Left cardiac atrium (tissue), 4 donors: ENCODE data around the gene GSK3B. TPM values are rescaled to one million over a fixed set of nuclear protein-coding genes. Genes with fewer than 3 reads are reported as not detected.
A peak's percentile ranks its signal among the peaks of the same experiment; 100 is the strongest.

Experiments
- ATAC-seq, 2 donors: fragments of 200-7000 bp; cut with Tn5 transposase; one replicate each; pipeline ENCODE4 v1.9.1; 2020; ENCODE audit warnings: mild to moderate bottlenecking in 2 of 2, moderate library complexity in 2 of 2
- DNase-seq: peaks from one replicate; pipeline ENCODE4 v3.0.0-alpha.2; 2020
- intact Hi-C, 2 donors: fragments of 100-400 bp; cut with DNase I; formaldehyde crosslinking; loops; one replicate each; pipeline versions ENCODE4 v1.14.1 to v1.15.1; 2022 to 2023
- long read RNA-seq: library from polyadenylated mRNA; unstranded; transcript quantifications from one replicate; pipeline ENCODE4 v2.0.0, GENCODE V29; 2021
- total RNA-seq, 2 donors: library from RNA; stranded (reverse); fragmentation: NEBNext Ultra II Directional; extraction: Animal tissue kit (Norgen Biotek cat#: 25700); gene quantifications; one replicate each; pipeline ENCODE4 v1.2.1, GENCODE V29; 2021
- donor health status: DM: no; HTN: yes; CAD: no.
- donor health status: DM: no; HTN: yes; CAD: no; lungs with severe emphysema.
- donor health status: DM: yes; HTN: yes; CAD: no.
- donor health status: Dilated cardiomyopathy.

GSK3B gene
- 10 to 100 TPM; 37.0 to 39.1 TPM for total RNA-seq
- long read RNA-seq, full-length matches to known transcripts: 2 of 2 reads
- long read RNA-seq, partial matches to known transcripts: 0 of 2 reads
- long read RNA-seq, other reads (novel, unspliced or antisense): 0 of 2 reads

DNA sequence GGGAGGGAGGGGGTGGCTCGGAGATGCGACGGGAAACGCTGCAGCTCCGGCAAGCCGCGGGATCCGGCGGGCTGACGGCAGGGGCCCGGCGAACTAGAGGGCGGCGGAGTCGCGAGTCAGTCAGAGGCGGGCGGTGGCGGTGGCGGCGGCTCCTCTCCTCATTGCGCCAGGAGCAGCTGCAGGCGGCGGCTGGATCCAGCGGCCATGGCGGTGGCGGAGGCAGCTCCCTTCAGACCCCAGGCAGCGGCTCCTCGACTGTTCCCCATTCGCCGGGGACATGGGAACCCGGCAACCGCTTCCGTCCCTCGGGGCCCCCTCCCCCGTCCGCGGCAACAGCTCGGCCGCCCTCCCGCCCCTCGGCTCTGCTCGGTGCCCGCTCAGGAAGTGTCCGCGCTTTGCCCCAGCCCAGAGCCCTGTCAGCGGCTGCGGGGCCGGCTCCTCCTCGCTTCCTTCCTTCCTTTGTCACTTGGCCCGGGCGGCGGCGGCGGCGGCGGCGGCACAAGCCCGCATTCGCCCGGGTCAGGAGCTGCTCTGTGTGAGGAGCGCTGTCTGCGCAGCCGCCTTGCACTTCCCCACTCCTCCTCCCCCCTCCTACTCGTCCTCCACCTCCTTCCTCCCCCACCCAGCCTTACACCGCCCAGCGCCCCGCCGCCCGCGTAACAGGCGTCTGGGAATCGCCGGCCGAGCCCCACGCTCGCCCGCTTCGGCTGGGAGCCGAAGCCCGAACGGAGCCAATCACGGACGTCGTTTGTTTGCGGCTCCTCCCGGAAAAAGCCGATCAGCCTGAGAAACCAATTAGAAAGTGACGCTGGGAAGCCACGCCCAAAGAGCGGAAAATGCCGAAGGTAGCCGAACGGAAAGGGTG is at the start of gene GSK3B:
GSK3B (minus strand) TSS at position 537 of the 865 bp plus-strand sequence. CDS start 1,013 bp downstream, outside the sequence.
- ATAC-seq (peak; percentile 84 to 91), DNase-seq (peak; percentile 99)
- intact Hi-C loops: loop anchor here (5.0 to 10.0 kb wide), 2 partner anchors 199 to 202 kb away; no protein-coding TSS in a partner anchor

DNA sequence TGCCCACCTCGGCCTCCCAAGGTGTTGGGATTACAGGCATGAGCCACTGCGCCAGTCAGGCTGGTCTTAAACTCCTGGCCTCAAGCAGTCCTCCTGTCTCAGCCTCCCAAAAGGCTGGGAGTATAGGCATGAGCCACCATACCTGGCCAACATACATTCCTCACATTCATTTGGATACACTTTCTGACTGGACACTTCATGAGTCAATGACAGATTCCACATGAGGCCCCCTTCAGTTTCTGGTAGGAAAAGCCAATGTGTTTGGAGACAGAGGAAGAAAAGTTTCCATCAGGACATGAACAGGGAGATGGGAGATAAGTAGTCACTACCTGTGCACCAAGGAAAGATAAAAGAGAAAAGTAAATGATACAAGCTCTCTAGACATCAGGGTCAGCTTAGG is 49.4 kb upstream of the GSK3B start:
- intact Hi-C loops: no loop called here
- ATAC-seq: no peak
- DNase-seq: no peak

DNA sequence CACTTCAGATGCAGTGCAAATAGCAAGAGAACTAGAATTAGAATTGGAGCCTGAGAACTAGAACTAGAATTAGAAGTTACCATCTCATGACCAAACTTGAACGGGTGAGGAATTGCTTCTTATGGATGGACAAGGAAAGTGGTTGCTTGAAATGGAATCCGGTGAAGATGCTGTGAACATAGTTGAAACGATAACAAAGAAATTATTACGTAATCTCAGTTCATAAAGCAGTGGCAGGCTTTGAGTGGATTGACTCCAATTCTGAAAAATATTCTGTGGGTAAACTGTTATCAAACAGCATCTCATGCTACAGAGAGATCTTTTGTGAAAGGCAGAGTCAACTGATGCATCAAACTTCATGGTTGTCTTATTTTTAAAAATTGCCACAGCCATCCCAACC is 48.0 kb upstream of the GSK3B start:
- no peak for DNase-seq
- intact Hi-C loops: no loop called here

DNA sequence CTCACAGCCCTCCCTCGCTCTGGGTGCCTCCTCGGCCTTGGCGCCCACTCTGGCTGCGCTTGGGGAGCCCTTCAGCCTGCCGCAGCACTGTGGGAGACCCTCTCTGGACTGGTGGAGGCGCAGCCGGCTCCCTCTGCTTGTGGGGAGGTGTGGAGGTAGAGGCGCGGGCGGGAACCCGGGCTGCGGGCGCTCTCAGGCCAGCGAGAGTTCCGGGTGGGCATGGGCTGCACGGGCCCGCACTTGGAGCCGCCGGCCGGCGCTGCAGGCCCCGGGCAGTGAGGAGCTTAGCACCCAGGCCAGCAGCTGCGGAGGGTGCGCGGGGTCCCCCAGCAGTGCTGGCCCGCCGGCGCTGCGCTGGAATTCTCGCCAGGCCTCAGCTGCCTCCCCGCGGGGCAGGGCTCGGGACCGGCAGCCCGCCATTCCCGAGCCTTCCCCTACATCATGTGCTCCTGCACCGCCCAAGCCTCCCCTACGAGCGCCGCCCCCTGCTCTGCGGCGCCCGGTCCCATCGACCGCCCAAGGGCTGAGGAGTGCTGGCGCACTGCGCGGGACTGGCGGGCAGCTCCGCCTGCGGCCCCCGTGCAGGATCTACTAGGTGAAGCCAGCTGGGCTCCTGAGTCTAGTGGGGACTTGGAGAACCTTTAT is 46.0 kb upstream of the GSK3B start:
- DNase-seq: no peak
- ATAC-seq: no peak
- intact Hi-C loops: no loop called here

More for the DNA sequence above, 48.0 kb upstream of the GSK3B start:
- no peak for ATAC-seq

DNA sequence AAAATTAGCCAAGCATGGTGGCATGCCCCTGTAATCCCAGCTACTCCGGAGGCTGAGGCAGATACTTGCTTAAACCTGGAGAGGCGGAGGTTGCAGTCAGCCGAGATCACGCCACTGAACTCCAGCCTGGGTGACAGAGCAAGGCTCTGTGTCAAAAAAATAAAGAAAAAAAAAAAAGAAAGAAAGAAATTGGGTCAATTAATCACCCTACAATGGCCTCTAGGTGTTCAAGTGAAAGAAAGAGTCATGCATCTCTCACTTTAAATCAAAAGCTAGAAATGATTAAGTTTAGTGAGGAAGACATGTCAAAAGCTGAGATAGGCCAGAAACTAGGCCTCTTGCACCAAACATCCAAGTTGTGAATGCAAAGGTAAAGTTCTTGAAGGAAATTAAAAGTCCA is 44.9 kb upstream of the GSK3B start:
- intact Hi-C loops: no loop called here
- DNase-seq (no peak), ATAC-seq (no peak)

DNA sequence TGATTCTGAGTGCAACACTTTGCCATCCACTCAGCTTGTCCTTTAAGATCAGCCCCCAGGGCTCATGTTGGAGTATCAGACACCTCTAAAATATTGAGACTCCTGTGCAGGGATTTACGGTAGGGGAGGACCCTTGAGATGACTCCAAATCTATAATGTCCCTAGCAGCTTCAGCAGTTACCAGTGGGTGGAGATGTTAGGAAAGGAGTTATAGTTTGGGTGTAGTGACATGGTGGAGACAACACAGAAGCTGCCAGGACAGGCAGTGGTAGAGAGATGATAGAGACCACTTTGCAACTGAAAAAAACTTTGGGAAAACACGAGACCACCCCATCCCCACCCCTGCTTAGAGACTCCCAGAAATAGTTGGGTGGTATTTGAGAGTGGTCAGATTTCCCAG is 43.3 kb upstream of the GSK3B start:
- intact Hi-C loops: no loop called here
- no peak for ATAC-seq
- no peak for DNase-seq

DNA sequence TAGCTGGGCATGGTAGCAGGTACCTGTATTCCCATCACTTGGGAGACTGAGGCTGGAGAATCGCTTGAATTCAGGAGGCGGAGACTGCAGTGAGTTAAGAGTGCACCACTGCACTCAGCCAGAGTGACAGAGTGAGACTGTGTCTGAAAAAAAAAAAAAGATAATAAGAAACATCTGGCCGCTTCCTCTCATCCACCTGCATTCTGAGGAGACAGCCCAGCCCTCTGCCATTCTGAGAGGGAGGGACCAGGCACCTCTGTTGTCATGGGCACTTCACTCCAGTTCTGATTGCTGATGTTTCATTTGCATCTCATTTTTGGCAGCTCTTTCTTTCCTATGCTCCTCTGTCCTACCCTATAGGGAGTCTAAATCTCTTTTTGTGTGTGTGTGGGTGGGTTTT is 36.4 kb upstream of the GSK3B start:
- intact Hi-C loops: no loop called here
- DNase-seq (no peak), ATAC-seq (no peak)

DNA sequence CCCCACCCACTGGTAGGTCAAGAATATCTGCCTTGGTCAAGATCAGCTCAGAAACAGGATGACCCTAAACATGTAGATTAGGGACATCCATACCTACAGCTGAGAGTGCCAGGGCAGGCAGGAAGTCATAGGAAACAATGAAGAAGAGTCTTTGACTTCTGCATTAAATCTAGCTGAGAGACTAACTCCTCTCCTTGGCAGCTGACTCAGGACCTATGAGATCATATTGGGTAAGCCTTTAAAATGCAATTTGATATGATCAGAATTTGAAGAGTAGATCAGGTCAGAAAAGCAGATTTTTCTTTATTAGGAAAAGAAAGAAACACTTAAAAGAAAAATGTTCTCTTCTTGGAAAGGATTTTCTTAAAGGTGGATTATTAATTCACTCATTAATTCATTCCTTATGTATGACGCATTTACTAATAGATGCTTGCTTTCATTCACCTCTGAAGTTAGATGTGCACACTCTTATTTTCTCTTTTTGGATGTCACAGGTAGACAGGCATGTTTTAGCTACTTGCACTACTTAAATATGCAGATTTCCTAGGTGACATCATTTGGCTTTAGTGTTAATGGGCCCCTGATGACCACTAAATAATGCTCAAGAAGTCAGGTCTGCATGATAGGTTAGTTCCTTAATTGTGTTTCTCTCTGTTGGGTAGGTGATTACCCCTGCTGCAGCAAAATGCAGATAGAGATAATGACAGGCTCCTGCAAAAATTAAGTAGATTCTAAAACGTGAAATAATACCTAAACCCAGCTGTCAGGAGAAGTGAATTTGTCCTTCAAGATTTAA is 35.7 kb upstream of the GSK3B start:
- intact Hi-C loops: no loop called here
- DNase-seq: no peak
- no peak for ATAC-seq

DNA sequence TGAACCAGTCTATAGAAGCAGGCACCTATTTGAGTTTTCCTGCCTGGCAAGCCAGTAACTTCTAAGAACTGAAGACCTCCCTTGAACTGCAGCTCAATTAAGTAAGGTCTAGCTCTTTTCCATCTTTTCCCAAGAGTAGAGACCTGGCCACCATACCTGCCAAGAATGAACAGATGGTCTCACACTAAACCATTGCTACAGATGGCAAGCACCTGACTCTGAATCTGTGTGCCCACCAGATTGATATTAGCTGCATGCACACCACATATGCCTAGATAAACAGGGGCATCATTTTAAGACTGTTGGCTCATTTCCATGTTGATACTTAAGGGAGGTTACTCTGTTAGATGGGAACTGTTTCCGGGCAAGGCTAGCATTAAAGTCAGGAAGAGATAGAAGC is 34.8 kb upstream of the GSK3B start:
- intact Hi-C loops: no loop called here
- no peak for ATAC-seq
- no peak for DNase-seq

DNA sequence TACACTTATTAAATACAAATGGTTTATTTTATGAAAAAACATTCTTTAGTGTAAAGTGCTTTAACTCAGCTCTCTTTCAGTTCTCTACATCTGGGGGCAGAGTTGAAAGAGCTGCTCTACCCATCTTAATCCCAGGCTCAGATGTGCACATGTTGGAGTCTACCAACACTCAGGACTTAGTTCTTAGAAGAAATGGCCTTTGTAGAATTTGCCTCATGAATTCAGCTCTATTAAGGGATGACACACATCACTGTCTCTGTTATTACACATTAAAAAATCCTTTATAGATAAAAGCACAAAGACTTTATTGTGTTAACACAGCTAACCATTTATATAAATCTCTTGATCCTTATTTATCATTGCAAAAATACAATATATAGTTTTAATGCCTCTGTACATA is 31.7 kb upstream of the GSK3B start:
- no peak for ATAC-seq
- no peak for DNase-seq
- intact Hi-C loops: no loop called here

DNA sequence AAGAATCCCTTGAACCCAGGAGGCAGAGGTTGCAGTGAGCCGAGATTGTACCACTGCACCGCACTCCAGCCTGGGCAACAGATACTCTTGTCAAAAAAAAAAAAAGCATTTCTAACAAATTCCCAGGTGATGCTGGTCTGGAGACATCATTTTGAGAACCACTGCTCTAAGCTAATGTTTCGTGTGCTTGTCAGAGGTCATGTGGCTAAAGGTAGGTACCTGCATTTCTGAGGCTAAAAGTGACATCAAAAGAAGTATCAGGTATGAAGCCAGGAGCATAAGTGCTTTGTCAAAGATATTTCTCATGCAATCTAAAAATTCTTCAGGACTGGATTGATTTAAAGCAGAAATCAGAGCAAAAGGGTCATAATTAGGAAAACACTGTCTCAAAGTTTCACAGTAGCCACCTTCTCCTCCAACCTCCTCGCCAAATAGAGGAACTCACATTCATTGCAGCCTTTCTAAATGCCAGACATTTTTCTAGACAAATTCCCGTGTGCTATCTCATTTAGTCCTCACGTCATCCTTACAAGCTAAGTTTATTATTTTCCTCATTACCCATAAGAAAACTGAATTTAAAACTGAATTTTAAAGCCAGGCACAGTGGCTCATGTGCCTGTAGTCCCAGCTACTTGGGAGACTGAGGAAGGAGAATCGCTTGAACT is 25.7 kb upstream of the GSK3B start:
- ATAC-seq (no peak), DNase-seq (no peak)
- intact Hi-C loops: no loop called here

DNA sequence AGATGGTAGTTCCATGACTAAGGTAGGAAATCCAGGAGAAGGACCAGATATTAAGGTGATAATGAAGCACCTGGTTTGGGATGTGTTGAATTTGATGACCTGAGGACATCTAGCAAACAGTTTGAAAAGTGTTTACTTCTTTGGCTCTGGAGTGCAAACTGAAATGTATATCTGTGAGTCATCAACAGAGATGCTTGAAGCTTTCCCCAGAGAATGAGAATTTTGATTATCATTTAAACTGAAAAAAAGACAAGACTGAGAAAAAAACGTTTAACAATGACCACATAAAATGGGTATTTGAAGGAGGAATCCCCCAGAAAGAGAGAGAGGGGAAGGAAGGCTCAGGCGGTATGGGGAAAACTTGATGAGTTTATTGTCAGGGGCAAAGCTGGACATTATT is 20.7 kb upstream of the GSK3B start:
- ATAC-seq: no peak
- no peak for DNase-seq
- intact Hi-C loops: no loop called here

DNA sequence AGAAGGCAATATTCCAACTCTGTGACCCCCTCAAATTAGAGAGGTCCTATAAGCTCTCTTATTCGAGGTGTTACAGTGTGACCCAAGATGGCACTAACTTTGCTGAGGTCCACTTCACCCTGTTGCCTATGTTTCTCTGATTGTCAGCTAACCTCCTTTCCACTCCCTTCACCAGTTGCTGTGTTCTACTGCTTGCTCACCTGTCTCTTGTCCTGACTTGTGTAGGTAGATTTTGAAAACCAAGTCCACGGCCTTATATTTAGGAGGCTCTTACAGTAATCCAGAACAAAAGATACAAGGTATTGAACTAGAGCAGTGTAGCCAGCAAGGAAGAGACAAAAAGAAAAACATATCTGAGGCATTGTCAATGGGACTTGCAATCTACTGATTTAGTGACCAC is 20.1 kb upstream of the GSK3B start:
- intact Hi-C loops: no loop called here
- ATAC-seq: no peak

DNA sequence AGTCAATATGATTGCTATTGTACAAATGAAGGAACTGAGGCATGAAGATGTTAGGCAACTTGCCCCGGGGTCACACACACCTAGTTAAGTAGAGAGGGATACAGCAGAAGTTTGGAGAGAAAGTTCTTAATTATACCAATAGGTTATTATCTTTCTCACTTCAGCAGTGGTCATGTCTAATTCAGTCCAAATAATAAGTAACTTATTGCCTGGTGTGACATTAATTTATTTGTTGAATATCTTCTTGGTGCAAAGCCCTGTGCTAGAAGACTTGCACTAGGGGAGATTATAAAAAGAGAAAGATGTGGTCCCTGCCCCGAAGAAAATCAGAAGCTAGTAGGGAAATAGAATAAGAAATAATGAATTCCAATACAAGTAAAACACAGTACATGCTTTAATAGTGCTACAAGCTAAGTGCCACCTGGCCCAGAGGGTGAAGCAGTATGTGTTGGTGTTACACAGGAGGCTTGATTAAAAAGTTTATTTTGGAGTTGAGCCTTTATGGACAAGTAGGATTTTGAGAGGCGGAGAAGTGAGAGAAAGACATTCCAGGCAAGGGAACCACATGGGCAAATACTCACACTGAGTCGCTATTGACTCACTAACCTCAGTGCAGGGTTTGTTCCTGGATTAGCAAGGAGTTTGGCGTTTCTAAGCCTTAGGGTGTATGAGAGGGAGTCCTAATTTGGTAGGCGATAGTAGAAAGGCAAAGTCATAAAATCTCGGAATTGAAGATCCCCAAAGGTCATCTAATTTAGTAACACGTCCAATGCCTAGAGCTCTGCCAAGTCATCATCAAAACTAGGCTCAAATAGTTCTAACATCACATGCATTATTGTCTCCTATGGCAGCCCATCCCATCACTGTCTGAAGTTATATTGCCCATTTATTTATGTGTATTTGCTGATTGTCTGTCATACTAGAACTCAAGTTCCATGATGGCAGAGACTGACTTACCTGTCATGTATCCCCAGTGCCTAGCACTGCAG is 19.2 kb upstream of the GSK3B start:
- peak in 1 of 2 donors; percentile 11 for ATAC-seq
- DNase-seq: no peak
- intact Hi-C loops: no loop called here

More for the DNA sequence above, 20.1 kb upstream of the GSK3B start:
- DNase-seq: no peak

DNA sequence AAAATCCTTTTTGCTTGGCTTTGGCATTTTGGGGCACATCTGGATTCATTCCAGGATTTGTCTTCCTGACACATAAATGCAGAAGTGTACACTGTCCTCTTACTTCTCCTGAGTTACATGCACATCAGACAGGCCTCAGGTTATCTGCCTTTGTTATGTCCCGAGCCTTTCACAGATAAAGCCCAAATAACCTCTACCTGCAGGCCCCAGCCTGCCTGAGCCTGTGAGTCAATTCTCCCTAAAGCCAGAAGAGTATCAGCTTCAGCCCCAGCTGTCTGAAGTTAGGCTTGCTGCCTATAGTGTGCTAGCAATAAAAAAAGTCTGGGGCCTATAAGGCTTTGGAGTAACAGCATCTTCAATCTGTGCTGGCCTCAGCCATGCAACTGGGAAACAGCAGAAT is 17.7 kb upstream of the GSK3B start:
- intact Hi-C loops: no loop called here
- DNase-seq: no peak
- no peak for ATAC-seq

DNA sequence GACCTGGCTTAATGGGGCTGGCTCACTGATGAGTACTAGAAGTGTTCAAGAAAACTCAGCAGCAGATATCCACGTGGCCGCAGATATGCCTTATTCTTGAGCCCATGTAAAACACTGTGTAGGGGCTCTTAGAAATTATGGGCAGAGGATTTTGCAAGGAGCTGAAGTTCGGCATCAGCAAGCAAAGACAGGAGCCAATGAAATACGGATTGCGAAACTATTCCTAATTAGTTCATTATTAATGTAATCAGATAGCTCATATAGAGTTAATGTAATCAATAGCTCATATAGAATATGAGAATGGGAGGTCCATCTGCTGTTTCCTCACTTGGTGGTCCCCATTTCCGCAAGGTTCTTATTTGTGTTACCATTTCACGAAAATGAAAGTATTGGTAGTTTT is 9.0 kb upstream of the GSK3B start:
- intact Hi-C loops: no loop called here
- no peak for DNase-seq
- ATAC-seq: peak in 1 of 2 donors; percentile 11

DNA sequence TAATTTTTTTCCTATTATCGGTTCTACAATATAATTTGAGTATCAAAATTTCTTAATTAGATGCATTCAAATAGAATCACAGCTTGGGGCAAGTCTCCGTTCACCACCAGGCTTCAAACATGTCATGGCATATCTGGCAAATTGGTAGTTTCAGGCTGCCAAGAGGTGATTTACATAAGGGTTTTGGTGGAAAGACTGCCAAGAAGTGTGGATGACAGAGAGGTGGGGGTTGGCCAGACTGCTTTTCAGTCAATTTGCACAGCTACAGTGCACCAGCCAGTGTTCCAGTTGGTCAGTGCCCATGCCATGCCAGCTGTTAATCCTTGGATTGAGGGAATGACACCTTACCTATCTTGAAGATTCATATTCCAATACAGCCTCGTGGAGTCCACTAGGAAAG is 8.4 kb upstream of the GSK3B start:
- ATAC-seq: peak; percentile 72
- intact Hi-C loops: no loop called here
- DNase-seq: no peak

DNA sequence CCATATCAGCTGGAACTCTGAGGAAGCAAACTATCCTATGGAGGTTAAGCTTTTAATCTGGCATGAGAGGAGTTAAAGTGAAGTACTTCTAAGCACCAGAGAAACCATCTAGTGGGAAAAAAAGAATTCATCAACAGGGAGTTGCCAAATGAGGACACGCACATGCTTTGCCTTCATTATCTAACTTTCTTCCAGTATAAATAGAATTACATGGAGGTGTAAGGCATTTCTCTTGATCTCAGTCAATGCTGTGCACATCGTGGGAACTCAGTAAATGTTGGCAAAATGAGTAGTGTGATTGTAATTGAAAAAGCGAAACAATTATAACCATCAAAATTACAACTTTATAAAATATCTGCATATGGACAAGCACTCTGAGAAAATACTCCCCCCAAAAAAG is 8.0 kb upstream of the GSK3B start:
- DNase-seq: no peak
- intact Hi-C loops: no loop called here
- peak in 1 of 2 donors; percentile 48 for ATAC-seq
